Stimulated activated CD4-positive, alpha-beta T cell treated with anti-CD3 and anti-CD28 coated beads, Interleukin-15, amount 100 ng/mL, for 24 hours (primary cell): ENCODE results near the gene ASXL1.

Experiments
- DNase-seq: peaks from one replicate; pipeline ENCODE4 v3.0.0-alpha.2; 2020

ASXL1 gene

GRCh38 chr20:32411955-32412706 is 54.0 kb downstream of the ASXL1 start:
- DNase-seq: no peak

- no peak for DNase-seq
Measured at GRCh38 chr20:32415494-32415893, 57.4 kb downstream of the ASXL1 start.

GRCh38 chr20:32416206-32416605 is 58.1 kb downstream of the ASXL1 start:
- no peak for DNase-seq

GRCh38 chr20:32418376-32418775 is 60.2 kb downstream of the ASXL1 start:
- DNase-seq: no peak

GRCh38 chr20:32421290-32421689 is 63.2 kb downstream of the ASXL1 start:
- no peak for DNase-seq

GRCh38 chr20:32427996-32428395 is 69.9 kb downstream of the ASXL1 start:
- DNase-seq: no peak

- DNase-seq: no peak
Measured at GRCh38 chr20:32429343-32429742, 71.2 kb downstream of the ASXL1 start.

GRCh38 chr20:32429745-32430360 is 71.7 kb downstream of the ASXL1 start:
- DNase-seq: no peak

- DNase-seq: no peak
Measured at GRCh38 chr20:32431457-32431856, 73.3 kb downstream of the ASXL1 start.

GRCh38 chr20:32432277-32432676 is 74.1 kb downstream of the ASXL1 start:
- no peak for DNase-seq

- DNase-seq: no peak
Measured at GRCh38 chr20:32433311-32434021, 75.3 kb downstream of the ASXL1 start.

- DNase-seq: no peak
Measured at GRCh38 chr20:32434434-32434833, 76.3 kb downstream of the ASXL1 start.

GRCh38 chr20:32435449-32436107 is 77.4 kb downstream of the ASXL1 start:
- no peak for DNase-seq

GRCh38 chr20:32436142-32436861 is 78.2 kb downstream of the ASXL1 start:
- DNase-seq: no peak

GRCh38 chr20:32436968-32437367 is 78.8 kb downstream of the ASXL1 start:
- DNase-seq: no peak

GRCh38 chr20:32437391-32438074 is 79.4 kb downstream of the ASXL1 start:
- no peak for DNase-seq

GRCh38 chr20:32438331-32438858 is 80.3 kb downstream of the ASXL1 start:
- no peak for DNase-seq

GRCh38 chr20:32439132-32439829 is 81.2 kb downstream of the ASXL1 start:
- peak; percentile 44 for DNase-seq

- DNase-seq: no peak
Measured at GRCh38 chr20:32440069-32440757, 82.1 kb downstream of the ASXL1 start.

- no peak for DNase-seq
Measured at GRCh38 chr20:32440758-32441078, 82.6 kb downstream of the ASXL1 start.

GRCh38 chr20:32441638-32442037 is 83.5 kb downstream of the ASXL1 start:
- no peak for DNase-seq
